NCI-H774 (cell line): ENCODE measurements around the gene SLC25A39.

Experiments used
- DNase-seq: peaks from one replicate; lab custom pipeline; 2025; lab: John Stamatoyannopoulos, UW

Gene SLC25A39

GRCh38 chr17:44314031-44314430 lies 10.6 kb downstream of the SLC25A39 start:
- DNase-seq, result no peak

GRCh38 chr17:44312396-44313104 lies 12.1 kb downstream of the SLC25A39 start:
- no peak for DNase-seq

GRCh38 chr17:44311562-44312181 lies 13.0 kb downstream of the SLC25A39 start:
- DNase-seq, result no peak

GRCh38 chr17:44310609-44311376 lies 13.8 kb downstream of the SLC25A39 start:
- no peak for DNase-seq

DNA sequence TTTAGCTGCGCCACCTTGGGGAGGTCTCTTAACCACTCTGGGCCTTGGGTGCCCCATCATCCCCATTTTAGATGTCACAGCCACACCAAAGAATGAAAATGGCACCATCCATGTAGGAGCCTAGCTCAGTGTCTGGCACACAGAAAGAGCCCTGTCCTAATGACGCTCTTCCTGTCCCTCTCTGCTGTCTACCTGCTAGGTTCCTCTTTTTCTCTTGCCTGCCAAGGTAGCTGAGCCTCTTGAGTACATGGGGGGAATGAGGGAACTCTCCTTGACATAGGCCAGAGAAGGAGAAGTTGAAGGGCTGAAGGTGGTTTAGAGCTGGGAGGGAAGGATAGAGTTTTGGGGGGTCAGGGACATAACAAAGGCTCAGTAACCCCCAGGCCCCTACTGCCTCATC lies 14.4 kb downstream of the SLC25A39 start:
- DNase-seq, result no peak

DNA sequence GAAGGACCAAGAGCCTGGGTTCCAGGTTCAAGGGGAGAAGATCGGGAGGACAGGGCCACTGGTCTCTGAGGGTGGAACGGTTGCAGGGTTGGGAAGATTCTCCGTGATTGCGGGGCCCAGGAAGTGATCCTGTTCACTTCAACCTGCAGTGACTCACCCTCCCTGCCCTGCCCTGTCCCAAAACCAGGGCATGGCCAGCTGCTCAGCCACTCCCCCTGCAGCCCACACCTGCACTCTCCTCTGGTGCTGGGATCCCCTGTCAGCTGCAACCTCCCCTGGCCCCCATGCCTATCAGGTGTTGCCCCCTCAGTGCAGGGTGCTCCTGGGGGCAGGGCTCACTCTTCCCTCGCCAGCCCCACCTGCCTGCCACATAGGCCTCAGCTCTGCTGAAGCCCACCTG lies 15.2 kb downstream of the SLC25A39 start:
- no peak for DNase-seq

DNA sequence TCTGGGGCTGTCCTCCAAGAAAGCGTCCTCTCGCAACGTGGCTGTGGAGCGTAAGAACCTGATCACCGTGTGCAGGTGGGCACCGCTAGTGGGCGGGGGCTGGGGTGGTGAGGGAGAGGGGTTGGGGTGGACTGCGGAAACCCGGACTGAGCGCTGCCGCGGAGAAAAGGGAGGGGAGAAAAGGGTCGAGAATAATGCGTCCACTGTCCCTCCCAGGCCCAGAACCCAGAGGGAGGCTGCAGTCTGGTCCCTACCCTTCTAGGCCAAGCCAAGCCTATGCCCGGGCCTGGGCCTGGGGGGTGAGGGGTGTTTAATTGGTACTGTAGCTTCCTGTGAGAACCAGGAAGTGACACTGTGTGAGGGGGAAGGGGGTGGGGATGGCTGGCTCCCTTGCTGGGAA lies 15.8 kb downstream of the SLC25A39 start:
- no peak for DNase-seq

DNA sequence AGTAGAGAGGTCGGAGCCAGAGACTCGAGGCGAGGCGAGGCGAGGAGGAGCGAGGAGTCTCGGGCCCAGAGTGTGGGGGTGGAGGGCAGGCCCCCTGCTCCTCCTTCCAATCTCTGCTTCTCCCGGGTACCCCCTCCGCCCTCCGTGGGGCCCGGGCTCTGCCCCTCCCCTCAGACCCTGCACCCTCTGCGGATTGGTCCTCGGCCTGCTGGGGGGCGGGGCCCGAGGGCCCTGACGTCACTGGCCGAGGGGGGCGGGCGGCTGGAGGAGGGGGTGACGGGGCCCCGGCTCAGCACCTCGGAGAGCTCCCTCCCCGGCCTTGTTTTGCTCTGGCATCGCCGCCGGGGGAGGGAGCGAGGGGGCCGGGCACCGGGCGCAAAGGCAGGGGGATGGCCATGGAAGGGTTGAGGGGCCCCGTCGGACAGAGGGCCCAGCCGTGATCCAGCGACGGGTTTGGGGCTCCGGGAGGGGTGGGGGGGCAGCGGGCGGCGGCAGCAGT lies 16.3 kb downstream of the SLC25A39 start, which contains the start of gene RUNDC3A:
TSS of gene RUNDC3A (plus strand) at position 282 of the 499 bp plus-strand sequence. CDS start 232 bp downstream, outside the sequence.
- peak; percentile 90 for DNase-seq

DNA sequence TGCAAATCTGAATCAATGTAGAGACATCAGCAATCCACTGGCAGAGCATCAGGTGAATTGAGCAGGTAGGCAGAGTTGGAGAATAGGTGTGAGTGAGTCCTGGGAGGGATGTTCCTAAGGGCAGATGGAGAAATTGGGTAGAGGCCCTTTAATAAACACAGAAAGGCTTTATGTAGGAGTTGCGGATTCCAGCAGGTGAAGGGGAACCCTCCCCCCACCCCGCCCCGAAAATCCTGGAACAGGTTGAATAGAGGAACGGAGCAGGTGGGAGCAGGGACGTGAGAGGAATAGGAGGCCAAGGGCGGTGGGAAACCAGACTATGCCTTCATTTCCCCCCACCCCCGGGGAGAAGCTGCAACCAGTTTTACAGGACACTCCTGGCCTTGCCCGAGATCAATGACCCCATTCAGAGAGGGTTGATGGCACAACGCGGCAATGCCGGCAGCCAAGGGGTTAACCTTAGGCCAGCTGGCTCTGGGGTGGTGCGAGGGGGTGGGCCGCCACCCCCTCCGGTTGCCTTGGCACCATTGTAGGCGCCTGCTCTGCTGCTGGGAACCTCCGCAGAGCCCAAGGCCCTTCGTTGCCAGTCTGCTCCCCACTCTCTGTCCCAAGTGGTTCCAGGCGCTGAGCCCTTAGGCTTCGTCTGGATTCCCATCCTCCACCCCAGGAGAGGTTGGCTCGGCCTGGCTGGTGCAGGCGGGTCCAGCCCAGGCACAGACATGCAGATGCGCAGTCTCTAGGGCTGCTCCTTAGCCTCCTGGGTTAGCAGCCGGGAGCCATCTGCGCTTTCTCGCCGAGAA lies 17.0 kb downstream of the SLC25A39 start:
- DNase-seq, result peak; percentile 34

DNA sequence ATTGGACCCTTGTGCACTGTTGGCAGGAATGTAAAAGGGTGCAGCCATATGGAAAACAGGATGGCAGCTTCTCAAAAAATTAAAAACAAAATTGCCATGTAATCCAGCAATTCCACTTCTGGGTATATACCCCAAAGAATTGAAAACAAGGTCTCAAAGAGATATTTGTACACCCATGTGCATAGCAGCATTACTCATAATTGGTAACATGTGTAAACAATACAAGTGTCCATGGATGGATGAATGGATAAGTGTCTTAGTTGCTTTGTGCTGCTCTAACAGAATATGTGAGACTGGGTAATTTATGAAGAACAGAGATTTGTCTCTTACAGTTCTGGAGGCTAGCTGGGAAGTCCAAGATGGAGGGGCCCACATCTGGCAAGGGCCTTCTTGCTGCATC lies 20.0 kb downstream of the SLC25A39 start:
- no peak for DNase-seq

- no peak for DNase-seq
Observed at GRCh38 chr17:44297975-44298374, 26.6 kb downstream of the SLC25A39 start.

GRCh38 chr17:44293509-44294226 lies 31.0 kb downstream of the SLC25A39 start:
- no peak for DNase-seq

GRCh38 chr17:44287651-44288050 lies 37.0 kb downstream of the SLC25A39 start:
- DNase-seq, result no peak

GRCh38 chr17:44284024-44284400 lies 40.6 kb downstream of the SLC25A39 start:
- no peak for DNase-seq

- no peak for DNase-seq
Observed at GRCh38 chr17:44283344-44284023, 41.1 kb downstream of the SLC25A39 start.

GRCh38 chr17:44282264-44282663 lies 42.4 kb downstream of the SLC25A39 start:
- DNase-seq, result no peak

DNA sequence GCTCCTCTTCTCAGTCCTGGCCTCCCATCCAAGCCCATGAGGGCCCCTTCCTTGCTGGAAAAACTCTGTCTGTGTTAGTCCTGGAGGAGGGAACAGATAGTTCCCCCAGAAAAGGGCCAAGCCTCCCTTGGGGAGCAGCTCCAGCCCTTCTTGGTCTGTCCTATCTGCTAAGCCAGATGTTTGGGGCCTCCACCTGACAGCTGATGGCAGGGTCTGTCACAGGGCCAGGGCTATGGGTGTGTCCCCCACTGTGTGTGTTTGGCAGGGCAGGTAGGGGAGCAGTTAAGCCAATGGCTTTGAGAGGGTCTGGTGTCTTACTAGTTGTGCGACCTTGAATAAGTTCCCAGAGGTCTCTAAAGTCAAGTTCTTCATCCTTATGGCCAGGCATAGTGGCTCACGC lies 43.1 kb downstream of the SLC25A39 start:
- no peak for DNase-seq

- DNase-seq, result no peak
Observed at GRCh38 chr17:44280392-44280937, 44.2 kb downstream of the SLC25A39 start.

GRCh38 chr17:44279666-44280391 lies 44.8 kb downstream of the SLC25A39 start:
- no peak for DNase-seq

DNA sequence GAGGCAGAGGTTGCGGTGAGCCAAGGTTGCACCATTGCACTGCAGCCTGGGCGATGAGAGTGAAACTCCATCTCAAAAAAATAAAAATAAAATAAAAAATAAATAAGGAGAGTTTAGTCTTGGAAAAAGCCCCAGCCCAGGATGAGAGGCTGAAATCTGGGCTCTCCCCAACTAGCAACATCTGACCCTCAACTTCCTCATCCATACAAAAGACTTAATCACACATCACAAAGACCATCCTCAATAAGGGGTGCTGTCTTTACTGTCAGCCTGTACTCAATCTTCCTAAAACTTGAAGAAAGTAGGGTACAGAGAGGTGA lies 45.3 kb downstream of the SLC25A39 start:
- DNase-seq, result no peak
